ENCODE results near the gene FBXO2.

DNA sequence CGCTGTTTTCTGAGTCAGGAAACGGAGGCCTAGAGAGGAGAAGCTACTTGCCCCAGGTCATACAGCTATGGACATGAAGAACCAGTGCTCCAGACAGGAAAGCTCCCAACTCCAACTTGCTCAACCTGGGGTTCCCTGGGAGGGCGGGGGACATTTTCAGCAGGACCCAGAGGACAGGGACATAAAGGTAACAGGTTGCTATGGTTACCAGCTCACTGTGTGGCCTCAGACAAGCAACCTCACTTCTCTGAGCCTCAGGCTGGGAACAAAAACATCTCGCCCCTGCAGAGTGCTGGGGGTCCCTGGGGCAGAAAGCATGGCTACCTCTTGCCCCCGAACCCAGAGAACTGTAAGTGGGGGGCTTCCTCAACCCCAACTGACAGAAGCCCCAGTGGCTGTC is 16.1 kb downstream of the FBXO2 start:
- TF ChIP-seq, protein P1, sequence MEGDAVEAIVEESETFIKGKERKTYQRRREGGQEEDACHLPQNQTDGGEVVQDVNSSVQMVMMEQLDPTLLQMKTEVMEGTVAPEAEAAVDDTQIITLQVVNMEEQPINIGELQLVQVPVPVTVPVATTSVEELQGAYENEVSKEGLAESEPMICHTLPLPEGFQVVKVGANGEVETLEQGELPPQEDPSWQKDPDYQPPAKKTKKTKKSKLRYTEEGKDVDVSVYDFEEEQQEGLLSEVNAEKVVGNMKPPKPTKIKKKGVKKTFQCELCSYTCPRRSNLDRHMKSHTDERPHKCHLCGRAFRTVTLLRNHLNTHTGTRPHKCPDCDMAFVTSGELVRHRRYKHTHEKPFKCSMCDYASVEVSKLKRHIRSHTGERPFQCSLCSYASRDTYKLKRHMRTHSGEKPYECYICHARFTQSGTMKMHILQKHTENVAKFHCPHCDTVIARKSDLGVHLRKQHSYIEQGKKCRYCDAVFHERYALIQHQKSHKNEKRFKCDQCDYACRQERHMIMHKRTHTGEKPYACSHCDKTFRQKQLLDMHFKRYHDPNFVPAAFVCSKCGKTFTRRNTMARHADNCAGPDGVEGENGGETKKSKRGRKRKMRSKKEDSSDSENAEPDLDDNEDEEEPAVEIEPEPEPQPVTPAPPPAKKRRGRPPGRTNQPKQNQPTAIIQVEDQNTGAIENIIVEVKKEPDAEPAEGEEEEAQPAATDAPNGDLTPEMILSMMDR (IDR thresholded peaks at IDR 0.05; ENCODE audit: low read length), result no peak
- TF ChIP-seq EZH2 (optimal IDR thresholded peaks at IDR 0.05; ENCODE audit: low read depth, low read length) (no peak), EZH2phosphoT487 (IDR thresholded peaks at IDR 0.05; ENCODE audit: low read length) (no peak)

All from MM.1S (cell line).